HCT116 (cell line): ENCODE data around the gene ERG. TPM values are rescaled to one million over a fixed set of nuclear protein-coding genes. Genes with fewer than 3 reads are reported as not detected.

Experiments used
- ATAC-seq: fragments of 200-7000 bp; cut with Tn5 transposase; 2 replicates; pipeline ENCODE4 v1.9.1; 2020; ENCODE audit warnings: mild to moderate bottlenecking, moderate library complexity
- BruUV-seq: library from RNA; stranded (reverse); fragments of 400-500 nt; replicated peaks from 2 replicates; lab custom pipeline; 2021; lab: Mats Ljungman, UMichigan
- CTCF ChIA-PET: fragments of 300-600 bp; sonication (Branson Sonifier 250); formaldehyde crosslinking; loops from one replicate; lab custom pipeline; 2021; ENCODE audit warnings: antibody characterized with exemption; lab: Charles Lee
- POLR2A ChIA-PET: fragments of 300-600, 350-600 bp; sonication (Branson Sonifier 250); formaldehyde crosslinking; loops from one replicate; lab custom pipeline; 2021; ENCODE audit warnings: antibody characterized with exemption; lab: Charles Lee
- RAD21 ChIA-PET, 2 experiments: fragments of 300-600 bp; sonication (Branson Sonifier 250); formaldehyde crosslinking; loops; one replicate each; lab custom pipeline; 2023; ENCODE audit warnings: low total read pairs in 2 of 2; ENCODE audit not compliant: uncharacterized antibody in 2 of 2, unreplicated experiment in 2 of 2, low non-redundant PET in 1 of 2; lab: Charles Lee
- DNase-seq: peaks from one replicate; pipeline ENCODE4 v3.0.0-alpha.2; 2010; ENCODE audit warnings: low read depth, low spot score
- H2AFZ ChIP-seq: fragments of 200-600 bp; shearing (Covaris generic), sonication (generic); 2 replicates; pipeline ENCODE4 v1.6.1; 2017; ENCODE audit warnings: low read depth, mixed run types, mixed read lengths, antibody characterized with exemption, low read length; ENCODE audit not compliant: poor library complexity, severe bottlenecking
- H3K27ac ChIP-seq: 2 replicates; pipeline ENCODE4 v1.5.1; 2012; ENCODE audit warnings: low read depth, low read length
- H3K27me3 ChIP-seq: fragments of 200-600 bp; sonication (generic); 2 replicates; pipeline ENCODE4 v1.6.1; 2016; ENCODE audit warnings: mixed run types, low read length, mixed read lengths; ENCODE audit not compliant: insufficient read depth
- H3K36me3 ChIP-seq, 2 experiments: fragments of 200-500 bp in 1 of 2; fragments of 200-600 bp in 1 of 2; sonication (Bioruptor generic) in 1 of 2; sonication (generic) in 1 of 2; 2 replicates each; pipeline versions ENCODE4 v1.5.1 to v1.6.1; 2014 to 2016; ENCODE audit warnings: low read length in 2 of 2, inconsistent platforms in 1 of 2, mixed read lengths in 1 of 2, mixed run types in 1 of 2; ENCODE audit not compliant: insufficient read depth in 2 of 2, control insufficient read depth in 1 of 2
- H3K4me1 ChIP-seq, 2 experiments: fragments of 200-600 bp in 1 of 2; sonication (generic) in 1 of 2; 2 replicates each; pipeline versions ENCODE4 v1.5.1 to v1.6.1; 2012 to 2017; ENCODE audit warnings: low read length in 2 of 2, inconsistent platforms in 1 of 2, mild to moderate bottlenecking in 1 of 2, mixed read lengths in 1 of 2, mixed run types in 1 of 2, moderate library complexity in 1 of 2; ENCODE audit not compliant: insufficient read depth in 2 of 2, control insufficient read depth in 1 of 2
- H3K4me2 ChIP-seq: fragments of 200-600 bp; sonication (generic); 2 replicates; pipeline ENCODE4 v1.6.1; 2017; ENCODE audit warnings: mixed run types, low read length, mixed read lengths
- H3K4me3 ChIP-seq, 2 experiments: fragments of 200-600 bp in 1 of 2; sonication (generic) in 1 of 2; replicated peaks in 1 of 2; 2 replicates each; pipeline ENCODE4 v1.5.1; 2011 to 2016; ENCODE audit warnings: low read length in 2 of 2, control low read depth in 1 of 2, low read depth in 1 of 2, mild to moderate bottlenecking in 1 of 2, mixed read lengths in 1 of 2, mixed run types in 1 of 2
- H3K79me2 ChIP-seq: fragments of 200-600 bp; sonication (generic); 2 replicates; pipeline ENCODE4 v1.6.1; 2017; ENCODE audit warnings: mild to moderate bottlenecking, mixed run types, low read length, moderate library complexity, mixed read lengths; ENCODE audit not compliant: insufficient read depth
- H3K9ac ChIP-seq: fragments of 200-600 bp; sonication (generic); 2 replicates; pipeline ENCODE4 v1.6.1; 2016; ENCODE audit warnings: low read length, mixed read lengths
- H3K9me2 ChIP-seq: fragments of 200-600 bp; sonication (generic), shearing (Covaris generic); 2 replicates; pipeline ENCODE4 v1.6.1; 2017; ENCODE audit warnings: mixed run types, mild to moderate bottlenecking, moderate library complexity; ENCODE audit not compliant: insufficient read depth
- H3K9me3 ChIP-seq, 2 experiments: fragments of 200-500 bp in 1 of 2; fragments of 200-600 bp in 1 of 2; sonication (Bioruptor generic) in 1 of 2; sonication (generic) in 1 of 2; 2 replicates each; pipeline ENCODE4 v1.6.1; 2014 to 2017; ENCODE audit warnings: low read length in 2 of 2, mixed read lengths in 2 of 2, inconsistent platforms in 1 of 2, low read depth in 1 of 2, mild to moderate bottlenecking in 1 of 2, mixed run types in 1 of 2, moderate library complexity in 1 of 2; ENCODE audit not compliant: control insufficient read depth in 1 of 2, insufficient read depth in 1 of 2
- H4K20me1 ChIP-seq: fragments of 200-600 bp; sonication (generic), shearing (Covaris generic); 2 replicates; pipeline ENCODE4 v1.6.1; 2017; ENCODE audit warnings: mixed run types, mild to moderate bottlenecking, moderate library complexity; ENCODE audit not compliant: insufficient read depth
- CBX3 ChIP-seq: IDR thresholded peaks from 2 replicates; pipeline ENCODE4 v1.6.1; 2012; ENCODE audit warnings: low read depth
- CEBPB ChIP-seq: IDR thresholded peaks from 2 replicates; pipeline ENCODE4 v1.6.1; 2012; ENCODE audit warnings: low read depth
- ELF1 ChIP-seq: IDR thresholded peaks from 2 replicates; pipeline ENCODE4 v1.6.1; 2012; ENCODE audit warnings: low read depth, borderline replicate concordance
- EZH2 ChIP-seq: fragments of 200-600 bp; sonication (generic); IDR thresholded peaks from 2 replicates; pipeline ENCODE4 v1.6.1; 2017; ENCODE audit warnings: antibody characterized with exemption, mixed run types
- MAX ChIP-seq: IDR thresholded peaks from 2 replicates; pipeline ENCODE4 v1.6.1; 2012
- POLR2A ChIP-seq: IDR thresholded peaks from 2 replicates; pipeline ENCODE4 v1.7.0; 2011; ENCODE audit warnings: borderline replicate concordance; ENCODE audit not compliant: insufficient read depth, insufficient read length; ENCODE audit errors: extremely low read depth
- SIN3A ChIP-seq: IDR thresholded peaks from 2 replicates; pipeline ENCODE4 v1.6.1; 2012; ENCODE audit warnings: low read depth
- SRF ChIP-seq: IDR thresholded peaks from 2 replicates; pipeline ENCODE4 v1.6.1; 2012; ENCODE audit warnings: low read depth
- TCF7L2 ChIP-seq: IDR thresholded peaks from 2 replicates; pipeline ENCODE4 v1.7.0; 2011; ENCODE audit warnings: borderline replicate concordance, inconsistent platforms; ENCODE audit not compliant: insufficient read depth, insufficient read length; ENCODE audit errors: extremely low read depth
- ZBTB33 ChIP-seq: IDR thresholded peaks from 2 replicates; pipeline ENCODE4 v1.6.1; 2011; ENCODE audit warnings: mild to moderate bottlenecking, low read length, moderate library complexity; ENCODE audit not compliant: insufficient replicate concordance; ENCODE audit errors: extremely low read depth
- intact Hi-C: fragments of 100-400 bp; cut with micrococcal nuclease; formaldehyde crosslinking; loops from 2 replicates; pipeline ENCODE4 v1.10.0; 2022
- total RNA-seq: library from RNA; stranded (reverse); gene quantifications from one replicate; pipeline ENCODE4 v1.2.1, GENCODE V29; 2021; ENCODE audit not compliant: unreplicated experiment

The ERG gene
- total RNA-seq, 1 experiment from 2014 or later: 0.17 TPM

GRCh38 chr21:38359835-38360234, 138.4 kb downstream of the ERG start:
- CTCF ChIA-PET: no interaction called here
- TF ChIP-seq CBX3 (no peak), SRF (no peak), ZBTB33 (no peak), MAX (no peak), POLR2A (no peak), SIN3A (no peak), ELF1 (no peak), TCF7L2 (no peak), CEBPB (no peak), EZH2 (no peak)

More at GRCh38 chr21:38359835-38360234, 138.4 kb downstream of the ERG start:
- DNase-seq (no peak), ATAC-seq (no peak)
- no peak overlapping the region for H3K4me2 ChIP-seq
- H4K20me1 ChIP-seq: no peaks in the 10 kb centered on the region
- H3K9ac ChIP-seq: no peak overlapping the region
- no peaks in the 10 kb centered on the region for H3K36me3 ChIP-seq
- no peaks in the 10 kb centered on the region for H3K27me3 ChIP-seq
- no peak overlapping the region for H3K27ac ChIP-seq
- H3K79me2 ChIP-seq: no peaks in the 10 kb centered on the region
- H3K4me1 ChIP-seq: no peaks in the 10 kb centered on the region
- no TSS peak for BruUV-seq
- H3K4me3 ChIP-seq: no peak overlapping the region
- ChIA-PET POLR2A (no interaction called here), RAD21 (no interaction called here)
- H2AFZ ChIP-seq: no peak overlapping the region
- H3K9me2 ChIP-seq: no peaks in the 10 kb centered on the region
- H3K9me3 ChIP-seq: no peaks in the 10 kb centered on the region
- intact Hi-C loops: loop anchor here (5.0 kb wide), 1 partner anchor 648 kb away; no protein-coding TSS in a partner anchor
